Neural progenitor cell (in vitro differentiated cells): Measurements from ENCODE around the gene CREG1. TPM values are rescaled to one million over a fixed set of nuclear protein-coding genes. Genes with fewer than 3 reads are reported as not detected.

Experiments
- DNase-seq: peaks from one replicate; pipeline ENCODE4 v3.0.0-alpha.2; 2016; ENCODE audit warnings: low spot score
- H2AFZ ChIP-seq: fragments of 200-600 bp; sonication (generic); replicated peaks from 2 replicates; pipeline ENCODE4 v1.6.1; 2016; ENCODE audit warnings: antibody characterized with exemption
- H3F3A ChIP-seq: fragments of 200-600 bp; sonication (generic); 2 replicates; pipeline ENCODE4 v1.6.1; 2016; ENCODE audit warnings: antibody characterized with exemption, low read depth
- H3K27ac ChIP-seq: fragments of 200-600 bp; sonication (generic); 2 replicates; pipeline ENCODE4 v1.5.1; 2016; ENCODE audit warnings: mild to moderate bottlenecking
- H3K27me3 ChIP-seq: fragments of 200-600 bp; sonication (generic); 2 replicates; pipeline ENCODE4 v1.6.1; 2016; ENCODE audit warnings: mild to moderate bottlenecking, moderate library complexity
- H3K36me3 ChIP-seq: fragments of 200-600 bp; sonication (generic); 2 replicates; pipeline ENCODE4 v1.5.1; 2016
- H3K4me1 ChIP-seq: fragments of 200-600 bp; sonication (generic); 2 replicates; pipeline ENCODE4 v1.6.1; 2016; ENCODE audit warnings: mixed run types
- H3K4me2 ChIP-seq: fragments of 200-600 bp; sonication (generic); 2 replicates; pipeline ENCODE4 v1.6.1; 2016
- H3K4me3 ChIP-seq: fragments of 200-600 bp; sonication (generic); 2 replicates; pipeline ENCODE4 v1.5.1; 2016
- H3K79me2 ChIP-seq: fragments of 200-600 bp; sonication (generic); 2 replicates; pipeline ENCODE4 v1.6.1; 2016; ENCODE audit warnings: low read depth
- H3K9ac ChIP-seq: fragments of 200-600 bp; sonication (generic); 2 replicates; pipeline ENCODE4 v1.6.1; 2016
- H3K9me3 ChIP-seq: fragments of 200-600 bp; sonication (generic); 2 replicates; pipeline ENCODE4 v1.5.1; 2016; ENCODE audit warnings: low read depth
- H4K20me1 ChIP-seq: fragments of 200-600 bp; sonication (generic); 2 replicates; pipeline ENCODE4 v1.6.1; 2016; ENCODE audit warnings: low read depth
- H3K27ac Mint-ChIP-seq: 3 replicates; pipeline ENCODE4 v1.8.0; 2021; ENCODE audit warnings: mixed read lengths
- H3K27me3 Mint-ChIP-seq: 2 replicates; pipeline ENCODE4 v1.8.0; 2022; ENCODE audit warnings: low read depth, mild to moderate bottlenecking, inconsistent platforms, moderate library complexity, mixed read lengths; ENCODE audit not compliant: insufficient read depth
- H3K36me3 Mint-ChIP-seq: 3 replicates; pipeline ENCODE4 v1.8.0; 2021; ENCODE audit warnings: mixed read lengths
- H3K4me1 Mint-ChIP-seq: 3 replicates; pipeline ENCODE4 v1.8.0; 2021; ENCODE audit warnings: mixed read lengths
- H3K4me3 Mint-ChIP-seq: 3 replicates; pipeline ENCODE4 v1.8.0; 2021; ENCODE audit warnings: mild to moderate bottlenecking, moderate library complexity, mixed read lengths
- H3K9me3 Mint-ChIP-seq: 3 replicates; pipeline ENCODE4 v1.8.0; 2020; ENCODE audit warnings: mixed read lengths
- EZH2 ChIP-seq: fragments of 200-600 bp; sonication (generic); IDR thresholded peaks from 2 replicates; pipeline ENCODE4 v1.6.1; 2017; ENCODE audit warnings: antibody characterized with exemption, mild to moderate bottlenecking, moderate library complexity
- EZH2phosphoT487 ChIP-seq: fragments of 200-600 bp; sonication (generic); IDR thresholded peaks from 2 replicates; pipeline ENCODE4 v1.6.1; 2017; ENCODE audit warnings: antibody characterized with exemption
- total RNA-seq: library from RNA; depleted of rRNA; stranded (reverse); fragments of >200 nt; gene quantifications from 2 replicates; pipeline ENCODE4 v1.2.3, GENCODE V29; 2015; ENCODE audit warnings: low replicate concordance
- TF ChIP-seq, protein P1 (sequence below): fragments of 200-600 bp; sonication (generic); IDR thresholded peaks from 2 replicates; pipeline ENCODE4 v1.5.1; 2017; ENCODE audit warnings: antibody characterized with exemption, mild to moderate bottlenecking

The CREG1 gene
- total RNA-seq, 1 donor from 2014 or later, result 55.6 TPM

GRCh38 chr1:167524651-167525050 is 28.9 kb downstream of the CREG1 start:
- no peaks in the 10 kb centered on the region for H3K79me2 ChIP-seq
- H3K4me3 ChIP-seq, result no peak overlapping the region
- DNase-seq, result no peak
- no peaks in the 10 kb centered on the region for H3K27me3 ChIP-seq
- no peak overlapping the region for H3K4me2 ChIP-seq
- peaks cover 22% of the 10 kb centered on the region for H3K9me3 Mint-ChIP-seq
- peaks cover 12% of the 10 kb centered on the region for H3K4me1 ChIP-seq
- no peaks in the 10 kb centered on the region for H3K36me3 Mint-ChIP-seq
- H3K9ac ChIP-seq, result no peak overlapping the region
- no peak overlapping the region for H2AFZ ChIP-seq
- H3K27ac ChIP-seq, result no peak overlapping the region
- no peaks in the 10 kb centered on the region for H3K9me3 ChIP-seq
- H3K4me3 Mint-ChIP-seq, result no peak overlapping the region
- peaks cover 9% of the 10 kb centered on the region for H3K4me1 Mint-ChIP-seq
- TF ChIP-seq, protein P1, sequence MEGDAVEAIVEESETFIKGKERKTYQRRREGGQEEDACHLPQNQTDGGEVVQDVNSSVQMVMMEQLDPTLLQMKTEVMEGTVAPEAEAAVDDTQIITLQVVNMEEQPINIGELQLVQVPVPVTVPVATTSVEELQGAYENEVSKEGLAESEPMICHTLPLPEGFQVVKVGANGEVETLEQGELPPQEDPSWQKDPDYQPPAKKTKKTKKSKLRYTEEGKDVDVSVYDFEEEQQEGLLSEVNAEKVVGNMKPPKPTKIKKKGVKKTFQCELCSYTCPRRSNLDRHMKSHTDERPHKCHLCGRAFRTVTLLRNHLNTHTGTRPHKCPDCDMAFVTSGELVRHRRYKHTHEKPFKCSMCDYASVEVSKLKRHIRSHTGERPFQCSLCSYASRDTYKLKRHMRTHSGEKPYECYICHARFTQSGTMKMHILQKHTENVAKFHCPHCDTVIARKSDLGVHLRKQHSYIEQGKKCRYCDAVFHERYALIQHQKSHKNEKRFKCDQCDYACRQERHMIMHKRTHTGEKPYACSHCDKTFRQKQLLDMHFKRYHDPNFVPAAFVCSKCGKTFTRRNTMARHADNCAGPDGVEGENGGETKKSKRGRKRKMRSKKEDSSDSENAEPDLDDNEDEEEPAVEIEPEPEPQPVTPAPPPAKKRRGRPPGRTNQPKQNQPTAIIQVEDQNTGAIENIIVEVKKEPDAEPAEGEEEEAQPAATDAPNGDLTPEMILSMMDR, result no peak
- TF ChIP-seq EZH2phosphoT487 (no peak), EZH2 (no peak)
- no peaks in the 10 kb centered on the region for H4K20me1 ChIP-seq
- no peaks in the 10 kb centered on the region for H3F3A ChIP-seq
- no peaks in the 10 kb centered on the region for H3K36me3 ChIP-seq
- no peak overlapping the region for H3K27ac Mint-ChIP-seq
- peaks cover 7% of the 10 kb centered on the region for H3K27me3 Mint-ChIP-seq

- no peak overlapping the region for H3K4me3 Mint-ChIP-seq
- no peak for TF ChIP-seq EZH2phosphoT487
- TF ChIP-seq, protein P1, result no peak
- no peak for TF ChIP-seq EZH2
- Histone ChIP-seq H2AFZ (no peak overlapping the region), H3K9me3 (no peaks in the 10 kb centered on the region), H3K27me3 (no peaks in the 10 kb centered on the region), H3K4me3 (no peak overlapping the region), H3K79me2 (no peaks in the 10 kb centered on the region), H3K9ac (no peak overlapping the region), H4K20me1 (no peaks in the 10 kb centered on the region), H3K4me2 (no peak overlapping the region), H3K36me3 (no peaks in the 10 kb centered on the region), H3K27ac (no peak overlapping the region), H3F3A (no peaks in the 10 kb centered on the region), H3K4me1 (peaks cover 9% of the 10 kb centered on the region)
- DNase-seq, result no peak
- H3K36me3 Mint-ChIP-seq, result no peaks in the 10 kb centered on the region
- H3K9me3 Mint-ChIP-seq, result peaks cover 22% of the 10 kb centered on the region
- H3K27me3 Mint-ChIP-seq, result peaks cover 4% of the 10 kb centered on the region
- no peak overlapping the region for H3K27ac Mint-ChIP-seq
- peaks cover 13% of the 10 kb centered on the region for H3K4me1 Mint-ChIP-seq
These were observed 31.3 kb downstream of the CREG1 start for GRCh38 chr1:167522246-167522645.

DNA sequence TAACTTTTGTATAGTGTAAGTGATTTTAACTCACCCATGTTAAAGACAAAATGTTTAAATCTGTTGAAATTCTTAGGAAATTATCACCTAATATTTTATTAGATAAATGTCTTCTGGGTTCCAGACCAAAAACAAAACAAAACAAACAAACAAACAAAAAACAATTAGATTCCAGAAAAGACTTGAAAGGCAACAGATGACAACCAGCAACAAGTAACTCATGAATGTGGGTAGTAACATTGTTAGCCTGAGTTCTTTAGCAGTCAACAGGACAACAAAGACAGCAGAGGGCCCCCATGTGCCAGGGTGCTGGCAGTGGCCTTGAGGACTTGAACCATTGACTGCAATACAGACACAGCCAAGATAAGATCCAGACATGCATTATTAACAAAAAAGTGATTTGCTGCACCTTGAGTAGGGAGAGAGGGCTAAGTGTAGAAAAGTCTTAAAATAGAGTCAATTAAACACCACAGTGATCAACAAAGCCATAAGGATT is 32.8 kb downstream of the CREG1 start:
- no peak for DNase-seq
- H3K27me3 ChIP-seq, result no peaks in the 10 kb centered on the region

More for the DNA sequence above, 32.8 kb downstream of the CREG1 start:
- peaks cover 21% of the 10 kb centered on the region for H3K4me1 Mint-ChIP-seq
- no peak overlapping the region for H3K27ac Mint-ChIP-seq
- no peaks in the 10 kb centered on the region for H3K36me3 Mint-ChIP-seq
- Histone ChIP-seq H3K27ac (no peak overlapping the region), H3K4me1 (no peaks in the 10 kb centered on the region), H3K36me3 (no peaks in the 10 kb centered on the region), H3K9me3 (no peaks in the 10 kb centered on the region), H3K4me2 (no peak overlapping the region), H3K4me3 (no peak overlapping the region), H2AFZ (no peak overlapping the region), H3F3A (no peaks in the 10 kb centered on the region), H3K79me2 (no peaks in the 10 kb centered on the region), H4K20me1 (no peaks in the 10 kb centered on the region), H3K9ac (no peak overlapping the region)
- no peak overlapping the region for H3K4me3 Mint-ChIP-seq
- H3K27me3 Mint-ChIP-seq, result peaks cover 4% of the 10 kb centered on the region
- peaks cover 22% of the 10 kb centered on the region for H3K9me3 Mint-ChIP-seq
- TF ChIP-seq EZH2phosphoT487 (no peak), EZH2 (no peak)
- TF ChIP-seq, protein P1, result no peak
